ENCODE measurements around the gene ATM. TPM values are rescaled to one million over a fixed set of nuclear protein-coding genes. Genes with fewer than 3 reads are reported as not detected.
A peak's percentile ranks its signal among the peaks of the same experiment; 100 is the strongest.

The ATM gene
- total and polyA plus RNA-seq, 10 of the 15 experiments (the other 5 are each of a cell fraction or from before 2014, with no cell fraction given), result 10.0 to 91.5 (median 40.2) TPM

DNA sequence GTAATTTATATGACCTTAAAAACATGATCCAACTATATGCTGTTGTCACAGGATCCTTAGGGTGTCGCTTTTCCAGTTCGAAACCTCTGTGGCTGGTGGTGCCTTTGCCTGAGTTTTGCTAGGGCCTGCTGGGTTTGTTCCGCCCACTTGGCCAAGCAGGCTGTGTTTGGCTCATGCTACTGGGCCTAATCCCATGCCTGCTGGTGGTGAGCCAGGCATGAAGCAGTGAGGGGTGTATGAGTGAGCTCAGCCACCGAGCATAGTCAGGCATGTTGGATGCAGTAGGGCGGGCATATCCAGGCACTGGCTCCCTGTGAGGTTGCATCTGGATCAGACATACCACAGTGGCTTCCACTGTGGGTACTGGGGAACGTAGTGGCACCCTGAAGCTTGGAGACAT lies 16.7 kb upstream of the ATM start:
- H3K79me2 ChIP-seq (ENCODE audit: control insufficient read depth, insufficient read depth, low read length), result peaks cover 48% of the 10 kb centered on the region
- ChIA-PET SMC1A (ENCODE audit: uncharacterized antibody, unreplicated experiment) (interaction anchor here (0.6 to 1.0 kb wide), 3 partner anchors 12 to 185 kb away, joined by 3 read pairs; no protein-coding TSS in a partner anchor), POLR2A (no interaction called here), CTCF (no interaction called here), RAD21 (ENCODE audit: unreplicated experiment) (no interaction called here)
- ATAC-seq (no peak), DNase-seq (ENCODE audit: low read depth, low spot score) (no peak), FAIRE-seq (no peak)
- no peaks in the 10 kb centered on the region for H4K20me1 ChIP-seq (ENCODE audit: control insufficient read depth, insufficient read depth)
- in situ Hi-C loops (cut with MboI), result no loop called here
- peaks cover 52% of the 10 kb centered on the region for H3K9me3 ChIP-seq (replicated peaks; ENCODE audit: control insufficient read depth, insufficient read depth, low read length)
- intact Hi-C loops (cut with micrococcal nuclease; ENCODE audit: unreplicated experiment), result no loop called here
- H3K36me3 ChIP-seq (ENCODE audit: control insufficient read depth in 2 of 2, insufficient read depth in 2 of 2, low read length in 1 of 2), result peaks cover 31 to 58% of the 10 kb centered on the region in 2 experiments
- H3K27ac ChIP-seq (ENCODE audit: control insufficient read depth, insufficient read depth), result no peak overlapping the region
- no peak overlapping the region for H2AFZ ChIP-seq (ENCODE audit: control insufficient read depth, low read depth, low read length)
- no peak overlapping the region for H3K4me3 ChIP-seq
- WGBS (ENCODE audit: insufficient coverage, insufficient replicate concordance, low lambda C conversion rate, missing lambda C conversion rate), result 94% methylated on average over 6 of the region's 6 CpGs
- TF ChIP-seq POLR2A (IDR thresholded peaks at IDR 0.05; ENCODE audit: low read depth, low read length) (peak; percentile 38), SKIL (IDR thresholded peaks at IDR 0.05; ENCODE audit: low read depth, poor library complexity, severe bottlenecking) (no peak)
- TF ChIP-seq, protein P1, sequence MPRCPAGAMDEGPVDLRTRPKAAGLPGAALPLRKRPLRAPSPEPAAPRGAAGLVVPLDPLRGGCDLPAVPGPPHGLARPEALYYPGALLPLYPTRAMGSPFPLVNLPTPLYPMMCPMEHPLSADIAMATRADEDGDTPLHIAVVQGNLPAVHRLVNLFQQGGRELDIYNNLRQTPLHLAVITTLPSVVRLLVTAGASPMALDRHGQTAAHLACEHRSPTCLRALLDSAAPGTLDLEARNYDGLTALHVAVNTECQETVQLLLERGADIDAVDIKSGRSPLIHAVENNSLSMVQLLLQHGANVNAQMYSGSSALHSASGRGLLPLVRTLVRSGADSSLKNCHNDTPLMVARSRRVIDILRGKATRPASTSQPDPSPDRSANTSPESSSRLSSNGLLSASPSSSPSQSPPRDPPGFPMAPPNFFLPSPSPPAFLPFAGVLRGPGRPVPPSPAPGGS (IDR thresholded peaks at IDR 0.05; ENCODE audit: borderline replicate concordance, insufficient read depth, low read depth, low read length, poor library complexity, severe bottlenecking), result no peak
- H3K9ac ChIP-seq (ENCODE audit: control insufficient read depth, insufficient read depth, low read length), result no peak overlapping the region
- BruUV-seq (replicated peaks), result no TSS peak
- H3K4me2 ChIP-seq (ENCODE audit: control insufficient read depth, insufficient read depth), result no peak overlapping the region
- H3K27me3 ChIP-seq (replicated peaks in 1 of 2; ENCODE audit: control insufficient read depth in 2 of 2, insufficient read depth in 2 of 2, low read length in 1 of 2), result no peaks in the 10 kb centered on the region
- H3K4me1 ChIP-seq (ENCODE audit: control insufficient read depth, insufficient read depth, low read length), result no peaks in the 10 kb centered on the region

Data from GM12878 (cell line).